ENCODE data around the gene AKAIN1.

AKAIN1 gene

GRCh38 chr18:5093902-5094301 is 103.2 kb downstream of the AKAIN1 start:
- no peak for DNase-seq (ENCODE audit: low read depth)

Data from HS-5 (cell line).